GM13977 (cell line): ENCODE data around the gene SORCS1.

Experiments
- DNase-seq: peaks from one replicate; pipeline ENCODE4 v3.0.0; 2012; ENCODE audit warnings: low spot score
- in situ Hi-C: fragments of 300-500 bp; cut with MboI; formaldehyde crosslinking; loops from one replicate; pipeline ENCODE4 v1.12.0; 2022; ENCODE audit warnings: low sequenced_read_pairs, low pct_unique_long_range_greater_than_20kb, mixed read lengths, inconsistent platforms; ENCODE audit not compliant: unreplicated experiment
- TF ChIP-seq, protein P1 (sequence below): IDR thresholded peaks from 2 replicates; pipeline ENCODE4 v1.5.1; 2012; ENCODE audit warnings: mild to moderate bottlenecking, control low read depth; ENCODE audit not compliant: insufficient read depth; ENCODE audit errors: extremely low read depth, missing control alignments

Gene SORCS1

DNA sequence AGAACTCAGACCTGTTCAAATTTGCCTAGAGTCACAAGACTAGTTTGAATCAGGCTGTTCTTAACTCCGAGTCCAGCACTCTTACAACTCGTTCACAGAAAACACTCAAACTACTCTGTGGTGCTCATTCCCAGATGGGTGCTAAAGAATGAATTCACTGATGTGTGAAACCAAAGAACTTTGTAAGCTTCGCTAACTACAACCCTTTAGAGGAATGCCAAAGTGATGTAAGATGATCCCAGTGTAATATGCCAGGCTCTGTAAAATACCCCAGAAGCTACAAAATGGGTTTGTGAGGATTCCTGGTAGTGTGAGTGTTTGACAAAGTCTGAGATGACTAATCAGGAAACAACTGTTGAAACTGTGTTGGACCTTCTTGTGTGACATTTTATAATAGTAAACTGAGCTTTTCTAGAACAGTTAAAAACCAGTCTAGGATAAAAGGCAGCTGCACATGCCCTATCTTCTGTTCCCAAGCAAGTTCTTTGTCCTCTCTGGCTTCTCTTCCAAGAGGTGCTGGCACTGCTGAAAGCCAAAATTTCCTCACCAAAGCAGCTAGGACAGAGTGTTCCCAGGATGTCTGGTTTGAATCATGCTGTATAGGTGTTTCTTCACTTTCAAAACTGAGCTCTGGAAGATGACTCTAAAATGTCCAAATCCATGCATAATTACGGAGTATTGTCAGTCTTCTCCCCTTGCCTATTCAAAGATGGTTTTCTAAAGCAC, 527.6 kb downstream of the SORCS1 start:
- TF ChIP-seq, protein P1, sequence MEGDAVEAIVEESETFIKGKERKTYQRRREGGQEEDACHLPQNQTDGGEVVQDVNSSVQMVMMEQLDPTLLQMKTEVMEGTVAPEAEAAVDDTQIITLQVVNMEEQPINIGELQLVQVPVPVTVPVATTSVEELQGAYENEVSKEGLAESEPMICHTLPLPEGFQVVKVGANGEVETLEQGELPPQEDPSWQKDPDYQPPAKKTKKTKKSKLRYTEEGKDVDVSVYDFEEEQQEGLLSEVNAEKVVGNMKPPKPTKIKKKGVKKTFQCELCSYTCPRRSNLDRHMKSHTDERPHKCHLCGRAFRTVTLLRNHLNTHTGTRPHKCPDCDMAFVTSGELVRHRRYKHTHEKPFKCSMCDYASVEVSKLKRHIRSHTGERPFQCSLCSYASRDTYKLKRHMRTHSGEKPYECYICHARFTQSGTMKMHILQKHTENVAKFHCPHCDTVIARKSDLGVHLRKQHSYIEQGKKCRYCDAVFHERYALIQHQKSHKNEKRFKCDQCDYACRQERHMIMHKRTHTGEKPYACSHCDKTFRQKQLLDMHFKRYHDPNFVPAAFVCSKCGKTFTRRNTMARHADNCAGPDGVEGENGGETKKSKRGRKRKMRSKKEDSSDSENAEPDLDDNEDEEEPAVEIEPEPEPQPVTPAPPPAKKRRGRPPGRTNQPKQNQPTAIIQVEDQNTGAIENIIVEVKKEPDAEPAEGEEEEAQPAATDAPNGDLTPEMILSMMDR = no peak
- in situ Hi-C loops = no loop called here
- no peak for DNase-seq

DNA sequence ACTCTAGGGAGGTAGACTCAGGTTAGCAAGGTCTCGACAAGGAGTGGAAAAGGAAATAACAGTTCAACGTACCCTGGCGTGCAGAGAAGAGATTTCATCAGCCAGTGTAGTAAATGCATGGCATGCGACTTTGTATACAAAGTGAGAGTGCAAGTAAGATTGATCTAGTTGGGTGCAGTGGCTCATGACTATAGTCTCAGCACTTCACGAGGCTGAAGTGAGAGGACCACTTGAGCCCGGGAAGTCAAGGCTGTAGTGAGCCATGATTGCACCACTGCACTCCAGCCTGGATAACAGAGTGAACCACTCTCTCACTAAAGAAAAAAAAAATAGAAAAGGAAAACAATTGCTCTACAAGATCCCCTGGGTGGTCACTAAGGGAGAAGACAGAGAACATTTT, 528.6 kb downstream of the SORCS1 start:
- no peak for DNase-seq
- in situ Hi-C loops = no loop called here
- TF ChIP-seq, protein P1 = no peak

DNA sequence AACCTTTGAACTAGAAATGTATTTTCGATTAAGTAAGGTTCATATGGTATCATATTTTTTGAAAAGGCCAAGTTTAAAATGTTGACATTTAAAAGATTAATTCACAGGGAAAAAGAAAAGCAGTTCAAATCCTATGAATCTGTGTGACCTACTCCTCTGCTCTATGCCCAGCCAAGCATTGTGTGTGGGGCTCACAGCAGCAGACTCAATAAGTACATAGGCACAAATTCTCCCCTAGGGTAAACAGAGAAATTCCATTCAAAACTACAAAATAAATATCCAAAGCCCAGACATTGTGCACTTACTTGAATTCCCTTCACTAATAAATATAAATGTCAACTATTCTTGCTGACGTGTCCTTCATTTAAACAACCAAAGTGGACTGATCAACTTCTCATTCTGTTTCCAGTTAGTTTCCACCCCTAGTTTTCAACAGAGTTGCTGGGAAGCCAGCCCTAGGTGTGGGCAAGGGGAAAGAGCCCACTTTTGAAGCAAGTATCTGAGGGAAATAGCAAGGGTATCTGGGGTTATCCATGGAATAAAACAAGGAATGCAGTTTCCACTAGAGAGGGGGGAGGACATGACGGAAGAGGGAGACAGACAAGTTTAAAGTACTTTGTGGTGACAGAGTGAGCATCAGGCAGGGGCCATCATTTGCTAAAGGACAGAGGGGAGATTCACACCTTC, 533.3 kb downstream of the SORCS1 start:
- no peak for DNase-seq
- TF ChIP-seq, protein P1 = no peak
- in situ Hi-C loops = no loop called here

DNA sequence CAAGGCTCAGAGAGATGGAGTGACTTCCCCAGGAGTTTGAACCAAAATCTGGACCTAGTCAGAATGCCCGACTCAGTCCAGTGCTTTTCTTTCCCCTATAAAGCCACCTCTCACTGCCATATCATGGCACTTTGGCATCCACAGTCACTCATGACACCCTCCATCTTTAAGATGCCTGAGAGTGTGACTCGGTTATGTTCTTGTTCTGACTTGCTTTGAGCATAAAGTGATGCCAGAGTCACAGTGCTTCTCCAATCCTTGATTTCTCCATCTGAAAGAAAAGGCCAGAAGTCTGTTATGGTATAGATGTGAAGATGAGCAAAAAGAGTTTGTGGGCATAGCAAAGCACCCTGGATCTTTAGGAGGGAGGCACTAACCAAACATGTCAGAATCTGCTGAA, 538.1 kb downstream of the SORCS1 start:
- DNase-seq = no peak
- TF ChIP-seq, protein P1 = no peak
- in situ Hi-C loops = no loop called here

DNA sequence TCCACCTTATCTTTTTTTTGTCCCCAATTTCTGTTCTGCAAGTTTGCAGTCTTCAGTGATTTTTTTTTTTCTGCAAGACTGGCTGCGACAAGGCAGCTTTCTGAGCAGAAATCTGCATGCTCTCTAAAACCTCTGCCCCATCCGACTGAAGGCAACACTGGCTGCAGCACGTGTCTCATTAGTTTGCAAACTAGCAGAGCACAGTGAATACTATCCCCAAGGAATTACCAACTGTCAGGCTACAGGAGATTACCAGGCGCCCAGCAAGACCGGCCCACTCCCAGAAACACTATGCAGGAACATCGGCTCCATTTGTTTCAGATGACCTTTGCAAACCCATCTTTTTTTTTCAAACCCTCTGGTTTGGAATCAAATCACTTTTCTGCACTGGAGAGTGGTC, 538.8 kb downstream of the SORCS1 start:
- TF ChIP-seq, protein P1 = no peak
- in situ Hi-C loops = no loop called here
- no peak for DNase-seq

DNA sequence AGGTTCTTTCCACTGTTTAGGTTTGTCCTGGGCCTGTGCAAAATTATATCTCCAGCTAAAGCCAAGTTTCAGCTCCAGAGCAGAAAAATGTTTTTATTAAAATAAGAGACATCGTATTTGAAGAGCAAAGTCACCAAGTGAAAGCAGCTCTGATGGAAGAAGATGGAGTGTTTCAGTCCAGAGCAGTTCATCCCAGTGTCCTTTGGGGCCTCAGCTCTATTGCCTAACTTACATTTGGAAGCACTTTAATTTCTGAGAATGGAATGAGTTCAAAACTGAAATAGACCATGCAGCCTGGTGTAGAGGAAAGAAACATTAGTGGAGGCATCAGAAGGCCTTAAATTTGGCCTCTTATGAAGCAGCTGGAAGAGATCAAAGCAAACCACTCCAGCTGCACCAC, 545.2 kb downstream of the SORCS1 start:
- in situ Hi-C loops = no loop called here
- TF ChIP-seq, protein P1 = no peak
- no peak for DNase-seq
